Measurements from ENCODE around the gene KLHL36.

- no peak for TF ChIP-seq CTCF (IDR thresholded peaks at IDR 0.05)
- no peak for TF ChIP-seq POLR2A (IDR thresholded peaks at IDR 0.05)
These were observed 20.0 kb upstream of the KLHL36 start for GRCh38 chr16:84628226-84628731.

All from testis (tissue), 2 donors.